HL-60 (cell line): ENCODE data around the gene CNKSR2.

ENCODE experiments used
- GABPA ChIP-seq: IDR thresholded peaks from 2 replicates; pipeline ENCODE4 v1.6.1; 2012; ENCODE audit warnings: low read depth
- POLR2AphosphoS5 ChIP-seq: IDR thresholded peaks from 2 replicates; pipeline ENCODE4 v1.6.1; 2012; ENCODE audit warnings: low read depth
- SPI1 ChIP-seq: IDR thresholded peaks from 2 replicates; pipeline ENCODE4 v1.6.1; 2012; ENCODE audit warnings: low read depth, mild to moderate bottlenecking, borderline replicate concordance
- TF ChIP-seq, protein P1 (sequence below): IDR thresholded peaks from one replicate; pipeline ENCODE4 v1.5.1; 2011; ENCODE audit warnings: low read length, control low read depth, inconsistent platforms; ENCODE audit not compliant: insufficient read depth
- TF ChIP-seq, protein P2 (sequence below): IDR thresholded peaks from 2 replicates; pipeline ENCODE4 v1.6.1; 2012; ENCODE audit warnings: low read depth; ENCODE audit not compliant: insufficient replicate concordance

GRCh38 chrX:21675931-21676330, 301.7 kb downstream of the CNKSR2 start:
- TF ChIP-seq, protein P1, sequence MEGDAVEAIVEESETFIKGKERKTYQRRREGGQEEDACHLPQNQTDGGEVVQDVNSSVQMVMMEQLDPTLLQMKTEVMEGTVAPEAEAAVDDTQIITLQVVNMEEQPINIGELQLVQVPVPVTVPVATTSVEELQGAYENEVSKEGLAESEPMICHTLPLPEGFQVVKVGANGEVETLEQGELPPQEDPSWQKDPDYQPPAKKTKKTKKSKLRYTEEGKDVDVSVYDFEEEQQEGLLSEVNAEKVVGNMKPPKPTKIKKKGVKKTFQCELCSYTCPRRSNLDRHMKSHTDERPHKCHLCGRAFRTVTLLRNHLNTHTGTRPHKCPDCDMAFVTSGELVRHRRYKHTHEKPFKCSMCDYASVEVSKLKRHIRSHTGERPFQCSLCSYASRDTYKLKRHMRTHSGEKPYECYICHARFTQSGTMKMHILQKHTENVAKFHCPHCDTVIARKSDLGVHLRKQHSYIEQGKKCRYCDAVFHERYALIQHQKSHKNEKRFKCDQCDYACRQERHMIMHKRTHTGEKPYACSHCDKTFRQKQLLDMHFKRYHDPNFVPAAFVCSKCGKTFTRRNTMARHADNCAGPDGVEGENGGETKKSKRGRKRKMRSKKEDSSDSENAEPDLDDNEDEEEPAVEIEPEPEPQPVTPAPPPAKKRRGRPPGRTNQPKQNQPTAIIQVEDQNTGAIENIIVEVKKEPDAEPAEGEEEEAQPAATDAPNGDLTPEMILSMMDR: no peak
- TF ChIP-seq POLR2AphosphoS5 (no peak), SPI1 (no peak), GABPA (no peak)
- TF ChIP-seq, protein P2, sequence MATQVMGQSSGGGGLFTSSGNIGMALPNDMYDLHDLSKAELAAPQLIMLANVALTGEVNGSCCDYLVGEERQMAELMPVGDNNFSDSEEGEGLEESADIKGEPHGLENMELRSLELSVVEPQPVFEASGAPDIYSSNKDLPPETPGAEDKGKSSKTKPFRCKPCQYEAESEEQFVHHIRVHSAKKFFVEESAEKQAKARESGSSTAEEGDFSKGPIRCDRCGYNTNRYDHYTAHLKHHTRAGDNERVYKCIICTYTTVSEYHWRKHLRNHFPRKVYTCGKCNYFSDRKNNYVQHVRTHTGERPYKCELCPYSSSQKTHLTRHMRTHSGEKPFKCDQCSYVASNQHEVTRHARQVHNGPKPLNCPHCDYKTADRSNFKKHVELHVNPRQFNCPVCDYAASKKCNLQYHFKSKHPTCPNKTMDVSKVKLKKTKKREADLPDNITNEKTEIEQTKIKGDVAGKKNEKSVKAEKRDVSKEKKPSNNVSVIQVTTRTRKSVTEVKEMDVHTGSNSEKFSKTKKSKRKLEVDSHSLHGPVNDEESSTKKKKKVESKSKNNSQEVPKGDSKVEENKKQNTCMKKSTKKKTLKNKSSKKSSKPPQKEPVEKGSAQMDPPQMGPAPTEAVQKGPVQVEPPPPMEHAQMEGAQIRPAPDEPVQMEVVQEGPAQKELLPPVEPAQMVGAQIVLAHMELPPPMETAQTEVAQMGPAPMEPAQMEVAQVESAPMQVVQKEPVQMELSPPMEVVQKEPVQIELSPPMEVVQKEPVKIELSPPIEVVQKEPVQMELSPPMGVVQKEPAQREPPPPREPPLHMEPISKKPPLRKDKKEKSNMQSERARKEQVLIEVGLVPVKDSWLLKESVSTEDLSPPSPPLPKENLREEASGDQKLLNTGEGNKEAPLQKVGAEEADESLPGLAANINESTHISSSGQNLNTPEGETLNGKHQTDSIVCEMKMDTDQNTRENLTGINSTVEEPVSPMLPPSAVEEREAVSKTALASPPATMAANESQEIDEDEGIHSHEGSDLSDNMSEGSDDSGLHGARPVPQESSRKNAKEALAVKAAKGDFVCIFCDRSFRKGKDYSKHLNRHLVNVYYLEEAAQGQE: no peak
